Thoracic aorta endothelial cell (primary cell): ENCODE measurements around the gene WNT5B. TPM values are rescaled to one million over a fixed set of nuclear protein-coding genes. Genes with fewer than 3 reads are reported as not detected.

Experiments used
- small RNA-seq: library from RNA; depleted of rRNA; stranded (forward); fragments of <200 nt; gene quantifications from one replicate; pipeline ENCODE3, GENCODE V24; 2012
- total RNA-seq: library from RNA; depleted of rRNA; stranded (reverse); fragments of >200 nt; gene quantifications from 2 replicates; pipeline ENCODE4 v1.2.3, GENCODE V29; 2012

WNT5B gene
- total RNA-seq: 0.07 and 0.53 TPM in 2 replicates

DNA sequence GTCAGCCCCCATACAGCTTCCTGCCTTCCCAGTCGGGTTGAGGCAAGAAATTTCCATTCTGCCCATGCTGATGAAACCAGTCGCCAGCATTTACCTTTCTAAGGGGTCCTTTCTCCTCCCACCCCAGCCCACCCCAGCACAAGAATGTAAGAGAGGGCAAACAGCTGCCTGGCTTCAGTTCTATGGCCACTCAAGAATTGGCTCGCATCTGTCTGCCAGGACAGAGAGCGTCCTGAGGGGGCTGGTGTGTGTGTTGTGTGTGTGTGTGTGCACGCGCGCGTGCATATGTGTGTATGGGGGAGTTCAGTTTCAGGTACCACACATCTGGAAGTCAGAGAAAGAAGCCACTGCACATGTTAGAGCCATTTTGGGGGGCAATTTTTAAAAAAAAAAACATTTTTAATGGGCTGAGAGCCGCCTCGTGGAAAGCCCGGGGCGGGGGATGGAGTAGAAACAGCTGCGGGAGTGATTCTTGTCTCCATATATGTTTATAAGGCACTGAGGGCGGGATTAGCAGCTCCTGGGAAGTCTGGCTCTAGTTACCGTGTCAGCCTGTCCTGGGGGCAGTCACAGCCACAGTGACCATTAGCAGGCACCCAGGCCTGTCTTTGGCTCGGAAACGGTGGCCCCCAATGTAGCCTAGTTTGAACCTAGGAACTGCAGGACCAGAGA is at the start of gene WNT5B:
Gene WNT5B, plus strand, starts transcription at position 566 of the 672 bp plus-strand sequence. CDS start 2,124 bp downstream, outside the sequence.

DNA sequence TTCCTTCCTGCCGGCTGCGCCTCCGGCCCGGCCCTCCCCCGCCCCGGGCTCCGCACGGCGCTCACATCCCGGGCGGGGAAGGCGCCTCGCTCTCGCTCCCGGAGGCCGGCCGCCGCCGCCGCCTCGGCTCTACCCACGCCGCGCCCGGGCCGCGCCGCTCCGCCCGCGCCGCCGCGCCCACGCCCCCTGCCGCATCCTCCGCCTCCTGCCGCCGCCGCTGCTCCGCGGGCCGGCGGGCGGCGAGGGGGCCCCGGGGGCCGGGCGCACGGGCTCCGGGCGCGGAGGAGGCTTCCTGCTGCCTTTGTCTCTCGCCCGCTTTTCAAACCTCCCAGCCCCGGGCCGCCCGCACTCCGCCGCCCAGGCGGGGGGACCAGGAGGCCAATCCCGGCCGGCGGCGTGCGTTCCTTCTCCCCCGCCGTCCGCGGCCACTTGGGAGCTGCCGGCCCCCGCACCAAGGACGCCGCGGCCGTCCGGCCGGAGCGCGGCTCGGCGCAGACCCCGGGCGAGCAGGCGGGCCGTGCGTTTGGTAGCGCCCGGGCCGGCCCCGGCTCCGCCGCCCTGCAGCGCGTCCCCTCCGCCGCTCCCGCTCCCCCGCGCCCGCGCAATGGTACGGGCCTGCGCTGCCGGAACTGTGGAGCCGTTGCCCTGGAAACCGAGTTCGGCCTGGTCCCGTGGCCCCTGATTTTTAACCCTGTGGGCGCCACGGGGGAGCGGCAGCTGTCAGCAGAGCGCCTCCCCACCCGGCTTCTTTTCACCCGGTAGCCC is 34.6 kb upstream of the WNT5B start, which contains the start of gene FBXL14:
Gene FBXL14, minus strand, starts transcription at position 321 of the 765 bp plus-strand sequence. CDS start 515 bp downstream, outside the sequence.

DNA sequence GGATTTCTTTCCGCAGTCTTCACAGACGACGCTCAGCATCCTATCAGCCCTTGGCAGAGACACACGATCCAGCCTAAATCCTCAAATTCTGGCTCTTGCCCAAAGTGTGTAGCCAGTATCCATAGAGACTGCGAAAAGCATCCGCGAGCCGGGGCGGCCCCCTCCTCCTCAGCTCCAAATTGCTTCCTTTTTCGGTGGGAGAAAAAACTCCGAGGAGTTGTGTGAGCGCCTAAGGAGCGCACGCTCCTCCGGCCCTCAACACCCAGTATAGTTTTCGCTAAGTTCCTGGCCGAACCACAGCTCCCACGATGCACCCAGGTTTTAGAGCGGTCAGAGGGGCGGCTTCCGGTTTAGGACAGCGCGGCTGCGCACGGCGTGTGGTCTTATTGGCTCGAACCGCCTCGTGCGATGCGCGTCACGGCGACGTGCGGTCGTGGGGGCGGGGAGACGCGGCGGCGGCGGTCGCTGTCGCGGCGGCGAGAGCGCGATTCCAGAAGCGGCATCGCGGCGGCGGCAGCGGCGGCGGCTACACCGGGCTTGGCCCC is 61.6 kb downstream of the WNT5B start, which contains the start of gene ADIPOR2:
Gene ADIPOR2, plus strand, starts transcription at position 493 of the 545 bp plus-strand sequence. CDS start 63,274 bp downstream, outside the sequence.

Small RNAs within 50 kb of the gene (small RNA-seq; reads per million reads assigned to genes)
- 0.35 reads per million for gene MIR3649

Other genes with a start within 250 kb of the WNT5B start
- 7.7 and 9.4 TPM in 2 replicates for gene FBXL14, start 34.6 kb upstream of the WNT5B start, total RNA-seq
- 45.5 and 63.9 TPM in 2 replicates for gene ADIPOR2, start 61.8 kb downstream of the WNT5B start, total RNA-seq
- not detected in 2 replicates for gene LRTM2, start 191.3 kb downstream of the WNT5B start, total RNA-seq